Neural cell (in vitro differentiated cells): ENCODE data around the gene GABPB1. TPM values are rescaled to one million over a fixed set of nuclear protein-coding genes. Genes with fewer than 3 reads are reported as not detected.

Experiments used
- H2AFZ ChIP-seq: fragments of 200-600, 300-800 bp; sonication (generic), shearing (Covaris generic); 2 replicates; pipeline ENCODE4 v1.6.0; 2014; ENCODE audit warnings: low read depth, mild to moderate bottlenecking, antibody characterized with exemption, low read length, moderate library complexity
- H3F3A ChIP-seq: fragments of 200-600 bp; shearing (Covaris generic); 2 replicates; pipeline ENCODE4 v1.6.1; 2016; ENCODE audit warnings: mild to moderate bottlenecking, moderate library complexity, mixed read lengths, antibody characterized with exemption, low read length; ENCODE audit not compliant: insufficient read depth, poor library complexity, severe bottlenecking
- H3K27ac ChIP-seq: fragments of 200-600, 300-800 bp; sonication (generic), shearing (Covaris generic); 2 replicates; pipeline ENCODE4 v1.5.1; 2014; ENCODE audit warnings: mild to moderate bottlenecking, low read length, moderate library complexity
- H3K27me3 ChIP-seq: fragments of 300-800, 200-600 bp; sonication (generic), shearing (Covaris generic); 2 replicates; pipeline ENCODE4 v1.6.0; 2014; ENCODE audit warnings: mild to moderate bottlenecking, low read depth, low read length, moderate library complexity; ENCODE audit not compliant: insufficient read depth
- H3K36me3 ChIP-seq: fragments of 300-800, 200-600 bp; sonication (generic), shearing (Covaris generic); 2 replicates; pipeline ENCODE4 v1.5.1; 2014; ENCODE audit warnings: mild to moderate bottlenecking, antibody characterized with exemption, low read length, moderate library complexity; ENCODE audit not compliant: insufficient read depth
- H3K4me2 ChIP-seq: fragments of 300-800, 200-600 bp; sonication (generic), shearing (Covaris generic); 2 replicates; pipeline ENCODE4 v1.6.0; 2014; ENCODE audit warnings: mild to moderate bottlenecking, low read length
- H3K4me3 ChIP-seq: fragments of 300-800, 200-600 bp; sonication (generic), shearing (Covaris generic); 2 replicates; pipeline ENCODE4 v1.5.1; 2014; ENCODE audit warnings: mild to moderate bottlenecking, low read length, moderate library complexity
- H3K79me2 ChIP-seq: fragments of 200-600 bp; shearing (Covaris generic); replicated peaks from 2 replicates; pipeline ENCODE4 v1.6.0; 2014; ENCODE audit warnings: mild to moderate bottlenecking, low read length, moderate library complexity; ENCODE audit not compliant: insufficient read depth
- H3K9ac ChIP-seq: fragments of 300-800, 200-600 bp; sonication (generic), shearing (Covaris generic); 2 replicates; pipeline ENCODE4 v1.6.1; 2016; ENCODE audit warnings: mild to moderate bottlenecking, low read length, mixed read lengths
- H3K9me2 ChIP-seq: fragments of 200-600 bp; shearing (Covaris generic); 2 replicates; pipeline ENCODE4 v1.6.1; 2016; ENCODE audit warnings: mild to moderate bottlenecking, low read length, mixed read lengths; ENCODE audit not compliant: insufficient read depth
- H3K9me3 ChIP-seq: fragments of 200-600, 300-800 bp; sonication (generic), shearing (Covaris generic); 2 replicates; pipeline ENCODE4 v1.6.1; 2016; ENCODE audit warnings: mild to moderate bottlenecking, mixed run types, low read length, moderate library complexity, mixed read lengths
- H4K20me1 ChIP-seq: fragments of 200-600 bp; shearing (Covaris generic); 2 replicates; pipeline ENCODE4 v1.6.1; 2016; ENCODE audit warnings: mild to moderate bottlenecking, mixed run types; ENCODE audit not compliant: insufficient read depth
- CTCF ChIP-seq: fragments of 450-650 bp; IDR thresholded peaks from 2 replicates; pipeline ENCODE4 v1.5.1; 2014; ENCODE audit warnings: antibody characterized with exemption, mild to moderate bottlenecking, moderate library complexity; ENCODE audit not compliant: poor library complexity, severe bottlenecking
- EP300 ChIP-seq: fragments of 450-650 bp; conservative IDR thresholded peaks from 2 replicates; pipeline ENCODE4 v1.6.1; 2014; ENCODE audit warnings: antibody characterized with exemption, mild to moderate bottlenecking, moderate library complexity; ENCODE audit not compliant: poor library complexity, severe bottlenecking
- EZH2 ChIP-seq: fragments of 200-600, 300-800 bp; shearing (Covaris generic), sonication (generic); IDR thresholded peaks from 2 replicates; pipeline ENCODE4 v1.6.1; 2014; ENCODE audit warnings: antibody characterized with exemption, low read length, borderline replicate concordance, mild to moderate bottlenecking; ENCODE audit not compliant: insufficient read depth, poor library complexity, severe bottlenecking
- MXI1 ChIP-seq: fragments of 450-650 bp; conservative IDR thresholded peaks from 2 replicates; pipeline ENCODE4 v1.6.1; 2014; ENCODE audit warnings: antibody characterized with exemption, mild to moderate bottlenecking; ENCODE audit not compliant: poor library complexity, severe bottlenecking
- POLR2AphosphoS5 ChIP-seq: IDR thresholded peaks from 2 replicates; pipeline ENCODE4 v1.6.1; 2012
- RAD21 ChIP-seq: fragments of 450-650 bp; conservative IDR thresholded peaks from 2 replicates; pipeline ENCODE4 v1.6.1; 2014; ENCODE audit warnings: antibody characterized with exemption, mild to moderate bottlenecking, moderate library complexity
- REST ChIP-seq: IDR thresholded peaks from 2 replicates; pipeline ENCODE4 v1.6.1; 2012; ENCODE audit warnings: borderline replicate concordance
- SMC3 ChIP-seq: fragments of 450-650 bp; conservative IDR thresholded peaks from 2 replicates; pipeline ENCODE4 v1.6.1; 2014; ENCODE audit warnings: antibody characterized with exemption, mild to moderate bottlenecking, moderate library complexity; ENCODE audit not compliant: poor library complexity
- TAF1 ChIP-seq: IDR thresholded peaks from 2 replicates; pipeline ENCODE4 v1.6.1; 2012; ENCODE audit warnings: low read depth
- polyA plus RNA-seq: library from polyadenylated mRNA; depleted of rRNA; stranded (reverse); fragments of >200 nt; gene quantifications from 2 replicates; pipeline ENCODE4 v1.2.3, GENCODE V29; 2014

GABPB1 gene
- polyA plus RNA-seq, 1 donor from 2014 or later, result 34.1 TPM

- Histone ChIP-seq H3K27me3 (no peaks in the 10 kb centered on the region), H3K79me2 (peaks cover 68% of the 10 kb centered on the region), H3K4me3 (peak overlapping the region; percentile 78), H3K9me3 (no peaks in the 10 kb centered on the region), H4K20me1 (no peaks in the 10 kb centered on the region), H3K4me2 (peak overlapping the region; percentile 61), H3K9ac (no peak overlapping the region), H3K27ac (no peak overlapping the region), H2AFZ (no peak overlapping the region), H3K36me3 (no peaks in the 10 kb centered on the region), H3F3A (peaks cover 7% of the 10 kb centered on the region), H3K9me2 (no peaks in the 10 kb centered on the region)
- TF ChIP-seq MXI1, result no peak
- no peak for TF ChIP-seq REST
- TF ChIP-seq RAD21, result no peak
- no peak for TF ChIP-seq POLR2AphosphoS5
- TF ChIP-seq SMC3, result no peak
- TF ChIP-seq EP300, result no peak
- TF ChIP-seq TAF1, result no peak
- TF ChIP-seq EZH2, result no peak
- no peak for TF ChIP-seq CTCF
Observed at GRCh38 chr15:50350621-50351020, 4.4 kb downstream of the GABPB1 start.

GRCh38 chr15:50345298-50345697 lies 9.7 kb downstream of the GABPB1 start:
- no peaks in the 10 kb centered on the region for H3K9me2 ChIP-seq
- H3K27me3 ChIP-seq, result no peaks in the 10 kb centered on the region
- H3K9me3 ChIP-seq, result no peaks in the 10 kb centered on the region
- no peak overlapping the region for H3K9ac ChIP-seq
- no peak overlapping the region for H2AFZ ChIP-seq
- H3K36me3 ChIP-seq, result no peaks in the 10 kb centered on the region
- H3F3A ChIP-seq, result no peaks in the 10 kb centered on the region
- H4K20me1 ChIP-seq, result no peaks in the 10 kb centered on the region
- H3K27ac ChIP-seq, result no peak overlapping the region
- H3K79me2 ChIP-seq, result peaks cover 27% of the 10 kb centered on the region
- no peak overlapping the region for H3K4me2 ChIP-seq
- H3K4me3 ChIP-seq, result no peak overlapping the region
- TF ChIP-seq RAD21 (no peak), REST (no peak), TAF1 (no peak), EZH2 (no peak), MXI1 (no peak), EP300 (no peak), POLR2AphosphoS5 (no peak), CTCF (no peak), SMC3 (no peak)
